NB4 (cell line): ENCODE results near the gene HECTD4.

ENCODE experiments used
- CTCF ChIP-seq: IDR thresholded peaks from one replicate; pipeline ENCODE4 v1.5.1; 2012; ENCODE audit warnings: low read depth, low read length
- MAX ChIP-seq: IDR thresholded peaks from 2 replicates; pipeline ENCODE4 v1.6.1; 2011; ENCODE audit warnings: low read depth, low read length
- POLR2A ChIP-seq: IDR thresholded peaks from 2 replicates; pipeline ENCODE4 v1.6.1; 2011; ENCODE audit warnings: mild to moderate bottlenecking; ENCODE audit not compliant: insufficient read length; ENCODE audit errors: extremely low read depth

DNA sequence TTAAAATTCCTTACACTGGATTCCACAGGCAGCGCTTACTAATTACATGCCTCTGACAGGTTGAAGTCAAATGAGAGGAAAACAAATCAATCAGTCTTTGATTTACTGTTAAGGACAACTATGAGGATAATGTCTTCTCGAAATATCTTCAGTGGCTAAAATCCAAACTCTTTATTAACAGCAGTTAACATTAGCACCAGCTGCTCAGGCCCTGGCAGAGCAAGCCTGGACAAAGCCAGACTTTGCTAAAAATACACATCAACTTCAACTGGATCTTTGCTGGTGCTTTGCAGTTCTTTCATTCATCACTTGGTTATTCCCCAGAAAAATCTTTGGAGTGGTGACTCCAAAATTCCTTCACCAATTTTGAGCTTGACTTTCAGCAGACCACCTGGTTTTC lies 98.7 kb downstream of the HECTD4 start:
- TF ChIP-seq CTCF (no peak), MAX (no peak), POLR2A (no peak)
